ENCODE results near the gene KPNA1. TPM values are rescaled to one million over a fixed set of nuclear protein-coding genes. Genes with fewer than 3 reads are reported as not detected.
"Not testable (repeated sequence)": the region's sequence is repeated elsewhere in the genome, so short reads cannot be mapped to it uniquely, and the experiment has no call there.

Gene KPNA1
- total and polyA plus RNA-seq, 2 experiments from 2014 or later = 38.9 to 44.0 TPM

GRCh38 chr3:122505676-122506075 is 9.1 kb downstream of the KPNA1 start:
- H3K27ac ChIP-seq = no peak overlapping the region
- H3K79me2 ChIP-seq = peaks cover 100% of the 10 kb centered on the region
- no peaks in the 10 kb centered on the region for H3K9me3 ChIP-seq (ENCODE audit: low read depth)
- no peaks in the 10 kb centered on the region for H3K9me2 ChIP-seq (replicated peaks; ENCODE audit: insufficient read depth)
- TF ChIP-seq CTCF (IDR thresholded peaks at IDR 0.05; ENCODE audit: poor library complexity) (no peak), EZH2 (IDR thresholded peaks at IDR 0.05; ENCODE audit: borderline replicate concordance) (no peak)
- WGBS (ENCODE audit: low lambda C conversion rate, missing lambda C conversion rate) = 53% methylated on average over 2 of the region's 2 CpGs
- H2AFZ ChIP-seq = no peak overlapping the region
- no peaks in the 10 kb centered on the region for H3K27me3 ChIP-seq
- no peaks in the 10 kb centered on the region for H3K36me3 ChIP-seq (replicated peaks; ENCODE audit: insufficient read depth, low read depth)
- H3K4me3 ChIP-seq = no peak overlapping the region
- H3K4me1 ChIP-seq (ENCODE audit: insufficient read depth) = peaks cover 5% of the 10 kb centered on the region
- no peak for DNase-seq (ENCODE audit: low spot score)
- peaks cover 96% of the 10 kb centered on the region for H4K20me1 ChIP-seq (ENCODE audit: insufficient read depth, poor library complexity, severe bottlenecking)
- no peak overlapping the region for H3K4me2 ChIP-seq

GRCh38 chr3:122502941-122503340 is 11.8 kb downstream of the KPNA1 start:
- peaks cover 100% of the 10 kb centered on the region for H3K79me2 ChIP-seq
- H3K9me2 ChIP-seq (replicated peaks; ENCODE audit: insufficient read depth) = no peaks in the 10 kb centered on the region
- H3K9me3 ChIP-seq (ENCODE audit: low read depth) = no peaks in the 10 kb centered on the region
- no peak overlapping the region for H3K4me3 ChIP-seq
- H2AFZ ChIP-seq = no peak overlapping the region
- no peak overlapping the region for H3K27ac ChIP-seq
- peaks cover 94% of the 10 kb centered on the region for H4K20me1 ChIP-seq (ENCODE audit: insufficient read depth, poor library complexity, severe bottlenecking)
- TF ChIP-seq EZH2phosphoT487 (IDR thresholded peaks at IDR 0.05; ENCODE audit: low read depth, severe bottlenecking, unreplicated experiment) (no peak), EZH2 (IDR thresholded peaks at IDR 0.05; ENCODE audit: borderline replicate concordance) (no peak), CTCF (IDR thresholded peaks at IDR 0.05; ENCODE audit: poor library complexity) (no peak)
- 97% methylated on average over 2 of the region's 2 CpGs for WGBS (ENCODE audit: low lambda C conversion rate, missing lambda C conversion rate)
- DNase-seq (ENCODE audit: low spot score) = no peak
- no peaks in the 10 kb centered on the region for H3K27me3 ChIP-seq
- no peaks in the 10 kb centered on the region for H3K36me3 ChIP-seq (replicated peaks; ENCODE audit: insufficient read depth, low read depth)
- H3K4me1 ChIP-seq (ENCODE audit: insufficient read depth) = no peaks in the 10 kb centered on the region
- no peak overlapping the region for H3K4me2 ChIP-seq

GRCh38 chr3:122502139-122502538 is 12.6 kb downstream of the KPNA1 start:
- no peak overlapping the region for H2AFZ ChIP-seq

GRCh38 chr3:122500964-122501363 is 13.8 kb downstream of the KPNA1 start:
- DNase-seq (ENCODE audit: low spot score); H3K4me2 ChIP-seq; H3K9me2 ChIP-seq (replicated peaks; ENCODE audit: insufficient read depth); H3K4me1 ChIP-seq (ENCODE audit: insufficient read depth); H3K4me3 ChIP-seq; H3K27me3 ChIP-seq; H3K36me3 ChIP-seq (replicated peaks; ENCODE audit: insufficient read depth, low read depth); H3K9me3 ChIP-seq (ENCODE audit: low read depth); H2AFZ ChIP-seq; H3K27ac ChIP-seq: not testable (repeated sequence)
- Histone ChIP-seq H3K79me2 (peaks cover 97% of the 10 kb centered on the region), H4K20me1 (ENCODE audit: insufficient read depth, poor library complexity, severe bottlenecking) (peaks cover 82% of the 10 kb centered on the region)
- 83% methylated on average over 6 of the region's 6 CpGs for WGBS (ENCODE audit: low lambda C conversion rate, missing lambda C conversion rate)

More at GRCh38 chr3:122502139-122502538, 12.6 kb downstream of the KPNA1 start:
- H3K79me2 ChIP-seq = peaks cover 100% of the 10 kb centered on the region
- no peak for DNase-seq (ENCODE audit: low spot score)
- TF ChIP-seq EZH2phosphoT487 (IDR thresholded peaks at IDR 0.05; ENCODE audit: low read depth, severe bottlenecking, unreplicated experiment) (no peak), EZH2 (IDR thresholded peaks at IDR 0.05; ENCODE audit: borderline replicate concordance) (no peak), CTCF (IDR thresholded peaks at IDR 0.05; ENCODE audit: poor library complexity) (no peak)
- H4K20me1 ChIP-seq (ENCODE audit: insufficient read depth, poor library complexity, severe bottlenecking) = peaks cover 86% of the 10 kb centered on the region
- H3K4me1 ChIP-seq (ENCODE audit: insufficient read depth) = no peaks in the 10 kb centered on the region
- H3K4me2 ChIP-seq = no peak overlapping the region
- H3K27me3 ChIP-seq = no peaks in the 10 kb centered on the region
- no peaks in the 10 kb centered on the region for H3K9me3 ChIP-seq (ENCODE audit: low read depth)
- no peaks in the 10 kb centered on the region for H3K36me3 ChIP-seq (replicated peaks; ENCODE audit: insufficient read depth, low read depth)
- no peaks in the 10 kb centered on the region for H3K9me2 ChIP-seq (replicated peaks; ENCODE audit: insufficient read depth)
- WGBS (ENCODE audit: low lambda C conversion rate, missing lambda C conversion rate) = 63% methylated on average over 2 of the region's 2 CpGs
- H3K4me3 ChIP-seq = no peak overlapping the region
- no peak overlapping the region for H3K27ac ChIP-seq

All from hepatocyte (in vitro differentiated cells).